HS-27A (cell line): ENCODE measurements around the gene UROC1.

ENCODE experiments used
- DNase-seq: peaks from one replicate; pipeline ENCODE4 v3.0.0-alpha.2; 2012; ENCODE audit warnings: low read depth, missing footprints

UROC1 gene

DNA sequence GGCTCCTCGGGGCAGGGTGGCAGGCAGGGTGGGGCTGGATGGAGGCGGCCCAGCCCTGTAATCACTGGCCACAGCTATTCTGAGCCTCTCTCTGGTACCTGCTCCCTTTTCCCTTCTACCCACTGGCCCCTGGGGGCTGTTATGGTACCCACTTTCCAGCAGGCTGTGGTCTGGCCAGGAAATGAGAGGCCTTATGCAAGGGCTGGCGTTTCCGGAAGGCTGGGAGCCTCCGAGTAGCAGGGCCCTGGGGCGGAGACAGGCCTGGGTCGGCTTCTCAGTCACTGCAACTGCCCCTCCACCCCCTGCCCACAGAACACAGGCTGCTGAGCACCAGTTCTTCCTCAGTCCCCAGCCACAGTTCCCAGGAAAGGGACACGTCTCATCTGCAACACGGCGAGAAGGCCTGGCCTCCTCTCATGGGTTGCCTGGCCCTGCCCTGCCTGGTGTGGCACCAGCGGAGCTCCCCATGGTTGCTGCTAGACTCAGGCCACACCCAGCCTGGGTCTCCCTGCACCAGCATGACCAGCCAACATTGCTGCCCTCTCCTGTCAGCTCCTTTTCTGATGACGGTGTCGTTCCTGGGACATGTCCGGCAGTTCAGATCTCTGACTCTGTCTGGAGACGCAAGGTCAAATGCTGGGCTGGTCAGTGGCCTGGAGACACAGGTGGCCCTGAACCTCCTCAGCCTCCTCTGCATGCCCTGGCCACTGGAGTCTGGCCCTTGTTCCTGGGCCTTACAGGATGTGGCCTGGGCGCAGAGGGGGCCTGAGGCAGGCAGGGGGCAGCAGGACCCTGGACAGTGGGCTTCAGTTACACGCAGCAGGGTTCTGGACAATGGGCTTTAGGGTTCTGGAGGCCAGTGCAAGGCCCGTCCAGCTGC is 12.8 kb upstream of the UROC1 start:
- no peak for DNase-seq

DNA sequence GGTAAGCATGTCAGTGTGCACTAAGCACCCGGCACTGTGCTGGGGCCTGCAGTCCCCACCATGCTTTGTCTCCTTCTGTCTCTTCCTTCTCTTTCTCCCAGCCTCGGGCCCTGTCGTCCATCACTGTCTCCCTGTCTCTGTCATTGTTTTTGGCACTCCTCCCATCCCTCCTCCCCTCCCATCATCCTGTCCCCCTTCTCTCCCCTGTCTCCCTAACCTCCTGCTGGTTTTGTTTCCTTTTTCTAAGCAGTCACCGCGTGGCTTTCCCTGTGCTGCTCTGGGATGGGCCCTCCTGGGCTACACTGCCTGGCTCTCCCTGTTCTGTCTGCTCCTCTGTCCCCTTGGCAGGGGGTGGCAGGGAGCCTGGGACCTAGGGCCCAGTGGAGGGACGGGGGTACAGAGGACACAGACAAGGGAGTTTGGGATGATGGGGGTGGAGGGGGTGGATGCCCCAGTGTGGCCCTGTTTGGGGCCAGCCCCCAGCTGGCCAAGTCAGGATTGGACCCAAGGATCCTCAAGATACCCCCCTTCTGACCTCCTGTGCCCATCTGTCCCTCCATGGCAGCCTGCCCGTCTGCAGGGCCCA is 12.1 kb upstream of the UROC1 start:
- DNase-seq = no peak

DNA sequence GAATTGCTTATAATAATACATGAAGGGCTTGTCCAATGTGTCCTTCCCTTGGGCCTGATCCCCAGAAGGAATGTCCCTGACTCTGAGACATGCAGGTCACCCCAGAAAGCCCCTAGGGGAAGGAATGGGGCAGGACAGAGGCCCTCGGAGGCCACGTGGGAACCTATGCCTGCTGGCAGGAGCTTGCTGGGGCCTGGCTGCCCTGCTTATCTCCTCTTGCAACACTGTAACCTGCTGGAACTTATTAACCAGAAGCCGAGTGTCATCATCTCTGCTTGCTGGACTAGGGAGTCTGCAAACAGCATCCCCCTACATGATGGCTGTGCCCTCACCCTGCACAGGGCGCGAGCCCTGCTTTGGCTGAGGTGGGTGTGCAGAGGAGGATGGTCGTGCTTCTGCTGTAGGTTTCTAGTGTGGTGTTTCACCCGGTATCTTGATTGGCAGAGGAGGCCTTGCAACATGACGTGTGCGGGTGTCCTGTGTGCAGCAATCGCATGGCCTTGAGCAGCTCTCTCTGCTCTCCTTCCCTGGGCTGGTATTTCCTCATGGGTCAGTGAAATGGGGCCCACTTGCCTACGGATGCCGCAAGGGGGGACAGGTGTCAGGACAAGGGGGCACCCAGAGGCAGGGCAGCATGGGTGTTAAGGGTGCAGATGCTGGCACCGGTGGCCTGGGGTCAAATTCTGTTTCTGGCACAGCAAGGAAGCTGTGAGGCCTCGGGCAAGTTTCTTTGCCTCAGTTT is 11.4 kb upstream of the UROC1 start:
- no peak for DNase-seq

DNA sequence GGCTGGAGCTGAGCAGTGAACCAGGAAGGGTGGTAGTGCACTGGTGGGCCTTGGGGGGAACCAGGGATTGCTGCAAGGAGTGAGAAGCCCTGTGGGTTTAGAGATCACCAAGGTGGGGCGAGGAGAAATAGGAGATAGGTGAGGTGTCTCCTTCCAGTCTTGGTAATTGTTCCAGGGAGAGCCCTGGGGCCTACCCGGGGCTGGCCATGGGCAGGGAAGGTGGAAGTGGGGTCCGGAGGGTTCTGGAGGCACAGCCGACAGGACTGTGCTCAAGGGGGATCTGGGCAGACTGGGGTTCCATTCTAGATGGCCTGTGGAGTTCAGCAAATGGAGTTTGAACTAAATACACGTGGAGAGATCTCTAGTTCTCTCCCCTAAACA is 10.8 kb upstream of the UROC1 start:
- DNase-seq = no peak

GRCh38 chr3:126527455-126528211 is 10.1 kb upstream of the UROC1 start:
- DNase-seq = no peak

DNA sequence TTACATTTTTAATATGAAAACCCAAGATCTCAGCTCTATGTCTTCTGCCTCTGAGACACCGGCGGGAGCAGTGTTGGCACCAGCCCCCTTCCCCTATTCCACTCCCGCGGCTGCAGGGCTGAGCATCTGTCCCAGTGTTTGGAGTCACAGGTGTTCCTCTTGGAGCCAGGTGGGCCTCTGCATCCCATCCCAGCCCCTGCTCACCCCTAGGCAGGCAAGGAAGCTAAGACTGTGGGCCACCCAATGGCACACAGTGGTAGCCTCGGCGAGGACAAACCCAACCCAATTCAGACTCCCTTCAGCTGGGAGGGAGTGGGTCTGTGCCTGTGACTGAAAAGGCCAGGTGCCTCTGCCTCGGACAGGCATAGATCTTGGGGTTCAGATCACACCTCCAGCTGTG is 9.4 kb upstream of the UROC1 start:
- DNase-seq = no peak

DNA sequence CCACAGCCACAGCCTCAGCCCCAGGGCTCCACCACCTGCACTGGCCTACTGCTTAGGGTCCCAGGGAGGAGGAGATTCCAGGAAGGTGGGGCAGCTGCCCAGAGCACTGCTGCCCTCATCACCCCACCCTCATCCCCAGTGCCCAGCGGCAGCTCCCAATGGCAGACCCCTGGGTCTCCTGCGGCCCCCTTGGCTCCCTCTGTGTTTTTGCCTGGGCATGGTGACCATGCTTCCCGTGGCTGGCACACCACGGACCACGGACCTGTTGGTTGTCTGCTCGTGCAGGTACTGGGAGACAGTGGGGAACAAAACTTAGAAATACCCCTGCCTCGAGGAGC is 9.1 kb upstream of the UROC1 start:
- DNase-seq = no peak

DNA sequence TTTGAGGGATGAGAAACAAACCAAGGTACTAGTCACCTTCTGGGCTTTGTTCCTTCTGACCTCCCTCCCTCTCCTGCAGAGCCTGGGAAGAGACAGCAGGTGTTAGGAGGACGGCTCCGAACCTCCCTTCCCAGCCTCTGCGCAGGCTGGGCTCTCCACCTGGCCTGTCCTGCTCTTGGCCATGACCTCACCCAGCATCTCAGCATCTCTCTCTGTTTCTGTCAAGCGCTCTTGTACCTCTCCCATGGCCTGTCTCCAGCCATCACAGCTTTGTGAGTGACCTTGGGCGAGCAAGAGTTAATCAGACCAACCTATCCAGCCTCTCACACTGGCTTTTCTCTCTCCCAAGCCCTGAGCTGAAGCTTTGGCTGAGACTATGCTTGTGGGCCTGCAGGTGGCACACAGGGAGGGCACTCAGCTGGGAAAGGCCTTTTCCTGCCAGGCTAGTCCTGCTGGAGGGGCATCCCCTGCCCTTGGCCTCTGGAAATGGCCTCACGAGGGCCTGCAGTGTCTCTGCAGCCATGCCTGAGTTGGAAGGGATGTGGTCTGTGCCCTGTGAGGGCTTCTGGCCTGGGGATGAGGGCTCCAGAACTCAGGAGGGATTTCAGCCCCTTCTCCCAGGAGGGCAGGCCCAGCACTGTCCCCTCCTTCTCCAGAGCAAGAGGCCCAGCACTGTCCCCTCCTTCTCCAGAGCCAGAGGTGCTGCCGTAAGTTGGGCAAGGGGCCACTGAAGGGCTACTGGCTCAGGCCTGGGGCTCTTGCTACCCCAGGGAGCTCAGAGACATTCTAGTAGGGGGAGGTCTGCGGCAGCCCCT is 8.5 kb upstream of the UROC1 start:
- DNase-seq = no peak

DNA sequence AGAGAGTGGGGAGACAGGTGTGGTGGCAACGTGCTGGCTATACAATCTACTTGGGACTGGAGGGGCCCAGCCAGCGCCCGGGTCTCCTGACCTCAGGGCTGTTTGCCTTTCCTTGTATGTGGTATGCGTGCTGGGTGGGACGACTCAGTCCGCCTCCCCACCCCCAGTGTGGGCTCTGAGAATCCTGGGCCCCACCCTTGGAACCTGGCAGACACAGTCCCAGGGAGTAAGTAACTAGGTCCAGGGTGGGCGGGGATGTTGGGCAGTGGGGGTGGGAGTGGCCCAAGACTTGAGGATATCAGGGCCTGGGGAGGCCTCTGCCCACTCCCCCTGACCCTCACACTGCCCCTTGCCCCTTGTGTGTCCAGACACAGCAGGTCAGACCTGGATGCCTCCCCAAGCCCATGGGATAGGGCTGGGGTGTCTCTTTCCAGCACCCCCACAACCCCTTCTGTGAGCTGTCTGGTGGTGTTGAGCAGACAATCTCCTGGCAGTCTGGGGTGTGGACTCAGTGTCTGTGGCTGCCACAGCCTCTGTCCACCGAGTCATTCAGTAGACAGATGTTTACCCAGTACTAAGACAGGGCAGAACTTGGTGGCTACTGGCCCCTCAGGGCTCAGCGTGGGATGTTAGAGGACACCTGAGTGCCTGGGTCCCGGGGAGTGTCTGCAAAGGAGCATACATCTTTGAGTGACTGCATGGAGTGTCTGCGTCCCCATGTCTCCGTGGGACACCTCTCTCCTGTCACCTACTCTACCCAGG is 7.7 kb upstream of the UROC1 start:
- no peak for DNase-seq

- DNase-seq = no peak
These were observed 6.9 kb upstream of the UROC1 start for GRCh38 chr3:126524429-126524988.

DNA sequence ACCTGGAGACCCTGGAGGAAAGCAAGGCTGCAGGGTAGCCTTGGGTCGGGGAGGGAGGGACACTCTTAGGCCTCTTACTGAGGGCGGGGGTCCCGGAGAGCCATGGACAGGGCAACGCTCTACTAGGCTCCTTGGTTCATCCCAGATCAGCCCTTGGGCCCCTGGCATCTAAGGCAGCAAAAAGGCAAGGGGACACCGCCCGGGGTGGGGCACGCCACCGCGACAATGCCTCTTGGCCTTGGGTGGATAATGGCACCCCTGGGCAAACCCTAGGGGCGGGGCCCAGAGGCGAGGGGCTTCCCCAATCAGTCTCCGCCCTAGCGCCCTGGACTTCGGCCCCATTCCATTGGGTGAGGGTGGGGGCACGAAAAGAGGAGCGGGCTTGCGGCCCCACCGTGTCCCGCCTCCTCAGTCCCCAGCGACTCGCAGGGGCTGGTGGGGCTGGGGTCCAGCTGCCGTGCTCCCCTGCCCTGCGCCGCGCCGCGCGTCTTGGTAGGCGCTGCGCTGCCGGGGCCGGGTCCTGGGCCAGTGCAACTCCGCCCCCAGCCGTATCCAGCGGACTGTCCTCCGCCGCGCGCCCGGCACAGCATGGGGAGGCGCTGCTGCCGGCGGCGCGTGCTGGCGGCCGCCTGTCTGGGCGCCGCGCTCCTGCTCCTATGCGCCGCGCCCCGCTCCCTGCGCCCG is 6.3 kb upstream of the UROC1 start, which contains the start of gene CHST13:
Gene CHST13, plus strand, starts transcription at position 411 of the 684 bp plus-strand sequence. Its CDS starts 178 bp downstream, at position 589.
- no peak for DNase-seq

GRCh38 chr3:126522363-126522788 is 4.8 kb upstream of the UROC1 start:
- DNase-seq = no peak

- DNase-seq = no peak
These were observed 3.7 kb upstream of the UROC1 start for GRCh38 chr3:126521122-126521891.

GRCh38 chr3:126519506-126520455 is 2.2 kb upstream of the UROC1 start:
- DNase-seq = no peak

GRCh38 chr3:126518779-126519177 is 1.2 kb upstream of the UROC1 start:
- DNase-seq = no peak

DNA sequence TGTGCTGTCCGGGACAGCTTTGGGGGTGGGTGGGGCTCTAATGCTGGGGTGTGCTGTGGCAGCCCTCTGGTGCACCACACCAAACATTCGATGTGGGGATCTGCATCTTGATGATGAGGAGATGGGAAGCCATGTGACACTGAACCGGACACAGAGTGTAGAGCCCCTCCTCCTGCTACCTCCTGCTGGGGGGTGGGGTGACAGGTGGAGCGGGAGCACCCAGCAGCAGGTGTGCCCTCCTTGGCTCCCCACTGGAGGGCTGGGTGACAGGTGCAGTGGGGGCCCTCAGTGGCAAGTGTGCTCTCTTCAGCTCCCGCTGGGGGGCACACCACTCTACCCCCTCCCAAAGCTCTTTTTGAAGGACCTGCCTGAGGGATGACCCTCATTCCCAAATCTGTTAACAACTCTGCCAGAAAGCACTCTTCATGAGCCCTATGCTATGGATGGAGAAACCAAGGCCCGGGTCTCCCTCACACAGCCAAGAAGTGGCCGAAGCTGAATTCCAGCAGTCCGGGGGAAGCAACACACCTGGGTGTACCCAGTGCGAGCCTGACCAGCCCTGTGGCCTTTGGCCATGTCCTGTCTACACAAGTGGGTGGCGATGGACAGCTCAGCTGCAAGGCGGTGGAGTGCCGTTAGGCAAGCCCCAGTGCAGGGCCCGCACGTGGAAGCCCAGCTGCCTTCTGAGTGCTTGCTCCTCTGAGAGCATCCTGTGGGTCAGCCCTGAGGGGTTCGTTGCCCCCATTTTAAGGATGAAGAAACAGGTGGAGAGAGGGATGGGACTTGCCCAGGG is 609 bp upstream of the UROC1 start:
- no peak for DNase-seq

DNA sequence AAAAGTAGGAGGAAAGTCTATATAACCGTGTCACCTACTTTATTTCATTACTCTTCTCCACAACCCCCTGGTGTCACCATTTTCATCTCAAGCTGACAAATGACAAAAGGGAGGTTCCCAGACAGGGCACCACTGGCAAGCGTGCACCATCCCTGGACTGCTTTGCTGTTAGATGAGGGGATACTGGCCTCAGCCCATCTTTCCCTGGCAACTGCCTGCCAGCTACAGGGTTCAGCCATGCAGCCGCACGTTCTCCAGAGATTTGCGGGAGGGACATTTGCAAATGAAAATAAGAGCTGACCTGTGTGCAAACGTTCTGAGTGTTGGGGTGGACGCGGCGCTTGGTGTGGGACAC is 660 bp downstream of the UROC1 start:
- no peak for DNase-seq
